AG10803 (cell line): Measurements from ENCODE around the gene CDK14.
A peak's percentile ranks its signal among the peaks of the same experiment; 100 is the strongest.

ENCODE experiments used
- DNase-seq: peaks from one replicate; pipeline ENCODE4 v3.0.0; 2010; ENCODE audit warnings: low read depth
- H3K4me3 ChIP-seq: 2 replicates; pipeline ENCODE4 v1.5.1; 2011; ENCODE audit warnings: mild to moderate bottlenecking, low read length, control low read depth
- TF ChIP-seq, protein P1 (sequence below): conservative IDR thresholded peaks from 2 replicates; pipeline ENCODE4 v1.5.1; 2011; ENCODE audit warnings: mild to moderate bottlenecking, low read length, control low read depth, inconsistent platforms

CDK14 gene

GRCh38 chr7:90582164-90582563, 14.0 kb upstream of the CDK14 start:
- TF ChIP-seq, protein P1, sequence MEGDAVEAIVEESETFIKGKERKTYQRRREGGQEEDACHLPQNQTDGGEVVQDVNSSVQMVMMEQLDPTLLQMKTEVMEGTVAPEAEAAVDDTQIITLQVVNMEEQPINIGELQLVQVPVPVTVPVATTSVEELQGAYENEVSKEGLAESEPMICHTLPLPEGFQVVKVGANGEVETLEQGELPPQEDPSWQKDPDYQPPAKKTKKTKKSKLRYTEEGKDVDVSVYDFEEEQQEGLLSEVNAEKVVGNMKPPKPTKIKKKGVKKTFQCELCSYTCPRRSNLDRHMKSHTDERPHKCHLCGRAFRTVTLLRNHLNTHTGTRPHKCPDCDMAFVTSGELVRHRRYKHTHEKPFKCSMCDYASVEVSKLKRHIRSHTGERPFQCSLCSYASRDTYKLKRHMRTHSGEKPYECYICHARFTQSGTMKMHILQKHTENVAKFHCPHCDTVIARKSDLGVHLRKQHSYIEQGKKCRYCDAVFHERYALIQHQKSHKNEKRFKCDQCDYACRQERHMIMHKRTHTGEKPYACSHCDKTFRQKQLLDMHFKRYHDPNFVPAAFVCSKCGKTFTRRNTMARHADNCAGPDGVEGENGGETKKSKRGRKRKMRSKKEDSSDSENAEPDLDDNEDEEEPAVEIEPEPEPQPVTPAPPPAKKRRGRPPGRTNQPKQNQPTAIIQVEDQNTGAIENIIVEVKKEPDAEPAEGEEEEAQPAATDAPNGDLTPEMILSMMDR = no peak
- no peak overlapping the region for H3K4me3 ChIP-seq
- no peak for DNase-seq

DNA sequence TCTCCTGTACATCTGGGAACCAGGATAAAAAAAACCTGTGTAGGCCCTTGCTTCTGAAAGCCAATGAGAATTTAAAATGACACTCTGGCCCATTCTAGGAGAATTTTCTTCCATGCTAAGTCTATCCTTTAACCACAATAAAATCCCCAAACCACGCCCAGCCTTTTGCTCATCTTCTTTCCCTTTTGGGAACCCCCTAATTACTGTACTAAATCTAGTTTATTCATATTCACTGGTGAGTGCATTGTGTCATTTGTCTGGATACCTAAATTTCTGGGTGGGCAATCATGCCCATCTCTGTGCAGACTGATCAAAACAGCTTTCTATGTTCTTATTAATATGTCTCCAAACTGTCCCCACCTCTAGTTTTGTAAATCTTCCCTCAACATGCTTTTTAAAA, 11.7 kb upstream of the CDK14 start:
- no peak for DNase-seq
- H3K4me3 ChIP-seq = no peak overlapping the region
- TF ChIP-seq, protein P1 = no peak

DNA sequence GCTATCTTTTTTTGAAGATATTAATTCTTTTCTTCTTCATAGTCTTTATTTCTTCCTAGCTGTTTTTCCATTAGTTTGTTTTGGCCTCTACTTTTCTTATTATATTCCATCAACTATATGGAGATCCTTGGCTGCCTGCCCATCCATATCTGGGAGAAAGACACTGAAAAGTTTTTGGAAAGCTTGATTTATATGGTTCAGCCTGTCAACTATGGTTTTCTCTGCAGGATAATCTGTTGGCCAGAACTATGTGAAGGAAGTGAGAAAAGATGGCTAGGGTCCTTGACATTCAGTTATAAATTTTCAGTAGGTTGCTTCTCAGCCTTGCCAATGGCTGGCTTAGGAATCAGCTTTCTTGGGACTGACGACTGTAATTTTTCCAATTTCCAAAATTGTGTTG, 10.0 kb upstream of the CDK14 start:
- TF ChIP-seq, protein P1 = no peak
- no peak overlapping the region for H3K4me3 ChIP-seq
- DNase-seq = no peak

- no peak for DNase-seq
- H3K4me3 ChIP-seq = no peak overlapping the region
- TF ChIP-seq, protein P1 = no peak
These were observed 8.4 kb upstream of the CDK14 start for GRCh38 chr7:90587766-90588165.

GRCh38 chr7:90592033-90592432, 4.1 kb upstream of the CDK14 start:
- H3K4me3 ChIP-seq = no peak overlapping the region
- TF ChIP-seq, protein P1 = no peak
- no peak for DNase-seq

DNA sequence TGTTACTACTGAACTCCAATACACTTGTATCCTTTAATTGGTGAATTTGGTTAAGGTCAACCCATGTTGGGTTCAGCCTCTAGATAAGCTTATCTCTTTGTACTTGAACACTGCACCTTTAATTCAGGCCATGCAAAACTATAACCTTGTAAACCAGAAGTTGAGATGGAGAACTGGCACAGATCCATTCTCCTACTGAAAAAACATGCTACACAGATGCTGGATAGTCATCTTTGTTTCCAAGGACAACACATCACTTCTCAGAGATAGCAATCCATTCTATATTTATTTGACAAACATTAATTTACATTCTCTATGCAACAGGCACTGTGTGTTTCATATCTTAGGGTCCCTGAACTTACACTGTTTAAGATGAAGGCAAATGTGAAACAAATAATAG, 2.9 kb upstream of the CDK14 start:
- TF ChIP-seq, protein P1 = no peak
- peak; percentile 21 for DNase-seq
- H3K4me3 ChIP-seq = no peak overlapping the region

- H3K4me3 ChIP-seq = peak overlapping the region; percentile 69
- TF ChIP-seq, protein P1 = no peak
- DNase-seq = peak; percentile 75
These were observed 1.3 kb upstream of the CDK14 start for GRCh38 chr7:90594751-90595317.
